BE2C (cell line): Measurements from ENCODE around the gene GRM1.

Experiments used
- DNase-seq: peaks from one replicate; pipeline ENCODE4 v3.0.0-alpha.2; 2020
- H3K27me3 ChIP-seq: fragments of 250-450 bp; sonication (Bioruptor Pico); 2 replicates; pipeline ENCODE4 v1.5.1; 2020; ENCODE audit warnings: mild to moderate bottlenecking
- H3K36me3 ChIP-seq: fragments of 250-450 bp; sonication (Bioruptor Pico); 2 replicates; pipeline ENCODE4 v1.5.1; 2020; ENCODE audit warnings: mild to moderate bottlenecking
- H3K4me1 ChIP-seq: fragments of 250-450 bp; sonication (Bioruptor Pico); 2 replicates; pipeline ENCODE4 v1.5.1; 2020
- H3K4me3 ChIP-seq: 2 replicates; pipeline ENCODE4 v1.5.1; 2011; ENCODE audit warnings: low read depth, low read length
- H3K9me3 ChIP-seq: fragments of 250-450 bp; sonication (Bioruptor Pico); 2 replicates; pipeline ENCODE4 v1.5.1; 2020
- TF ChIP-seq, protein P1 (sequence below): IDR thresholded peaks from 2 replicates; pipeline ENCODE4 v1.5.1; 2012; ENCODE audit warnings: mild to moderate bottlenecking, low read depth, low read length

The GRM1 gene

DNA sequence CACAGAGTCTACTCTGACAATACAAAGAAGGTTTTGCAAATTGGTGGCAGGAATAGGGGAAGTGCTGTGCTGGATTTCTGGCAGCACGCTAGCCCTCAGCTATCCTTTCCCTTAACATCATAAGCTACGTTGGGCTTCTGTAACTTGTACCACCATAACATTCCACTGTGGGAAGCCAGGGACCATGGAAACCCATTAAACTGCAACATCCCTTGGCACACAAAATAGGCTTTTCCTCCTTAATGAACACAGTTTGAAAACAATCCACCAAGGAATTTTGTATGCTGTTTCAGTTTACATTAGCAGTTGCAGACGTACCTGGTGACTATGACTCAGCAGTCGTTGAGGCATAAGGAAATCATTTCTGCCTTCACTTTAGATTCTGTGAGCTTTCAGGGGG lies 310.9 kb downstream of the GRM1 start:
- TF ChIP-seq, protein P1, sequence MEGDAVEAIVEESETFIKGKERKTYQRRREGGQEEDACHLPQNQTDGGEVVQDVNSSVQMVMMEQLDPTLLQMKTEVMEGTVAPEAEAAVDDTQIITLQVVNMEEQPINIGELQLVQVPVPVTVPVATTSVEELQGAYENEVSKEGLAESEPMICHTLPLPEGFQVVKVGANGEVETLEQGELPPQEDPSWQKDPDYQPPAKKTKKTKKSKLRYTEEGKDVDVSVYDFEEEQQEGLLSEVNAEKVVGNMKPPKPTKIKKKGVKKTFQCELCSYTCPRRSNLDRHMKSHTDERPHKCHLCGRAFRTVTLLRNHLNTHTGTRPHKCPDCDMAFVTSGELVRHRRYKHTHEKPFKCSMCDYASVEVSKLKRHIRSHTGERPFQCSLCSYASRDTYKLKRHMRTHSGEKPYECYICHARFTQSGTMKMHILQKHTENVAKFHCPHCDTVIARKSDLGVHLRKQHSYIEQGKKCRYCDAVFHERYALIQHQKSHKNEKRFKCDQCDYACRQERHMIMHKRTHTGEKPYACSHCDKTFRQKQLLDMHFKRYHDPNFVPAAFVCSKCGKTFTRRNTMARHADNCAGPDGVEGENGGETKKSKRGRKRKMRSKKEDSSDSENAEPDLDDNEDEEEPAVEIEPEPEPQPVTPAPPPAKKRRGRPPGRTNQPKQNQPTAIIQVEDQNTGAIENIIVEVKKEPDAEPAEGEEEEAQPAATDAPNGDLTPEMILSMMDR: no peak
- no peak for DNase-seq
- H3K4me1 ChIP-seq: no peaks in the 10 kb centered on the region
- no peaks in the 10 kb centered on the region for H3K9me3 ChIP-seq
- no peaks in the 10 kb centered on the region for H3K27me3 ChIP-seq
- no peaks in the 10 kb centered on the region for H3K36me3 ChIP-seq
- H3K4me3 ChIP-seq: no peak overlapping the region

DNA sequence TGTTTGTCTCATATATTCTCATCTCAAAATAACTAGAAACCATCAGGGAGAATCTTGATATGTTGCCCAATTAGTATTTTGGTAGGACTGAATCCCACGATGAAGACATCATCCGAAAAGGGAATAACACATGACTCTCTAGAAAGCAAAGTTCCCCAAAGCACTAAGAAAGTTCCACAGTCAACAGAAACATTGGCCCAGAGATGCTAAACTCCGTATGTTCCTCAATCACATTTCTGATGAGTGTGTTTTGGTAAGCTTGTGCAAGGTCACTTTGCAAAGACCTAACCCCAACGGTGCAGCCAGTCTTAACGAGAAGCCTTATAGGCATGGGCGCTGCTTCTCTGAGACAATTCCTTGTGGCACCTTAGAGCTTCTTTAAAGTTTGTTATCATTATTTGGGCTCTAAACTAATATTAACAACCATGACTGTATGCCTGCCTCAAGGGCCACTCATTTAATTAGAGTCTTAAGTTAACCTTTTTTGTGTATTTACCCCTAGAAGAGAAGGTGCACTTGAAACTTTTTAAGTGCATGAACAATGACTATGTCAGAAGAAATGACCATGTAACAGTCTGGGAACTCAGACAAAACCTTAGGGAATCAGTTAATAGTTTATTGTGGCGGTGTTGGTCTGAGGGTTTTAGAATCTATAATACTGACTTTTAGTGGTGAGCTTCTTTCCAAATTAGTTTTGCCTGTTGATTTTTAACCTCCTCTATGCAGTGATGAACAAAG lies 312.8 kb downstream of the GRM1 start:
- TF ChIP-seq, protein P1: no peak
- no peak overlapping the region for H3K4me3 ChIP-seq
- H3K36me3 ChIP-seq: no peaks in the 10 kb centered on the region
- no peaks in the 10 kb centered on the region for H3K27me3 ChIP-seq
- H3K4me1 ChIP-seq: no peaks in the 10 kb centered on the region
- H3K9me3 ChIP-seq: no peaks in the 10 kb centered on the region
- no peak for DNase-seq

DNA sequence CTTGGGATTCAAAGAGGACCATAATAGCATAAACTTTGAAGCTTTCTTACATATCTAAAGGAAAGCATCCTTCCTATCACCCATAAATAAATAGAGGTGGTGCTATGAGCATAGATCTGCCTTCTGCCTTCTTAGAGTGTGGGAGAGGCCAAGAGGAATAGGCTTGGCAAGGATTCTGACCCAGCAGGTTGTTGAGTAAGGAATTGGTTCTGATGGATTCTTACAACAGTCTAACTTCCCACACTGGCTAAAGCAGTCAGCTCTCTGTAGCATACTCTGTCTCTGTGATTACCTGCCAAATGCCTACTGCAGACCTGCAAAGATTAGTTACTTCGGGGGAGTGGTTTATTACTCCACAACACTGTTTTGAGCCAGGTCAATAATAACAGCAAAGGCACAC lies 316.7 kb downstream of the GRM1 start:
- no peaks in the 10 kb centered on the region for H3K27me3 ChIP-seq
- H3K9me3 ChIP-seq: no peaks in the 10 kb centered on the region
- no peaks in the 10 kb centered on the region for H3K4me1 ChIP-seq
- no peak overlapping the region for H3K4me3 ChIP-seq
- H3K36me3 ChIP-seq: no peaks in the 10 kb centered on the region
- TF ChIP-seq, protein P1: no peak
- no peak for DNase-seq

DNA sequence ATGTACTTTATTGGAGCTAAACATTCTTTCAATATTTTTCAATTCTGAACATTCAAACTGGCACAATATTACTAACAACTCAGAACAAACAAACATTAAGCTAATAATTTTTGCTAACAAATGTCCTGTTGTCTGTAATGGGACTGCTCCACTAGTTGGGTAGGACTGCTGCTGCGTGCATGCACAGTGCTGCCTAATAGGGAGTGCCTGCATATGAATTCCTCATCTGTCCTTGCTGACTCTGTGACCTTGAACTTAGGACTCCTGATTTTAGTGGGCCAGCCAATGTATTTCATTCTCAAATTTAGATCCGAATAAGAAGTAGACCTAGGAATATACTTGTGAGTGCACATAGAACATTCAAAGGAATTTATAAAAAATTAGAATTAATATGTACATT lies 318.2 kb downstream of the GRM1 start:
- Histone ChIP-seq H3K4me3 (no peak overlapping the region), H3K27me3 (no peaks in the 10 kb centered on the region), H3K36me3 (no peaks in the 10 kb centered on the region), H3K9me3 (no peaks in the 10 kb centered on the region), H3K4me1 (no peaks in the 10 kb centered on the region)
- TF ChIP-seq, protein P1: no peak
- no peak for DNase-seq

DNA sequence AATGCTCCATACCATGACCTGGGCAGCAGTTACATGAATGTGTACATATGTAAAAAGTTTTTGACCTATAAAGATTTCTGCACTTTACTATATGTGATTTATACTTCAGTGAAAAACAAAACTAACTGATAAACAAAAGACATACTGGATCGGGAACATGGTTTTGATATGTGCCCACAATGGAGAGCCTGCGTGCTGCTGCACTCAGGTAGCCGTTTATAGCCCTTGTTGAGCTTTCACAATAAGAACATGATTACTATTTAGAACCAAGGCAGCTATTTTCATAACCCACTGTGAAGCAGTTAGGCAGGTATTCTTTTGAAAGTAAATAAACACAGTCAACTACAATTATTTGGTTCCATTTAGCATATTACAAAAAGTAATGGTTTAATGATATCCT lies 318.8 kb downstream of the GRM1 start:
- Histone ChIP-seq H3K4me1 (no peaks in the 10 kb centered on the region), H3K27me3 (no peaks in the 10 kb centered on the region), H3K9me3 (no peaks in the 10 kb centered on the region), H3K36me3 (no peaks in the 10 kb centered on the region), H3K4me3 (no peak overlapping the region)
- no peak for DNase-seq
- TF ChIP-seq, protein P1: no peak

DNA sequence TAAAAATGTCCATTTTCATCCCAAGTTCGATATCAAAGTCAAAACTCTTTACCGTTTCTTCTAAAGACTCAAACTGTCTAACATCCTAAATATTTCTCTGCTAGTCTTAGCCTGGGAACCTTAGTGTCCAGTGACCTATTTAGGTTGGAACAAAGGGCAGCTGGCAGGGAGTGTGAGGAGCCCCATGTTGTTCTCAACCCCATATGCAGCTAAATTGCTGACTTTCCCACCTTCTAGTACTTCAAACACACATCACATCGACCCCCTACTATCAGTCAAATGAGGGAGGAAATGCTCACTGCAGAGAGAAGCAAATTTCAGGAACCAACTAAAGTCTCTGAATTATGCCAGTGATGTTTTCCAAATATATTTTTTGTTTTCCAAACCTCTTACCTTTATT lies 322.2 kb downstream of the GRM1 start:
- H3K9me3 ChIP-seq: no peaks in the 10 kb centered on the region
- H3K36me3 ChIP-seq: no peaks in the 10 kb centered on the region
- H3K4me3 ChIP-seq: no peak overlapping the region
- H3K4me1 ChIP-seq: no peaks in the 10 kb centered on the region
- H3K27me3 ChIP-seq: no peaks in the 10 kb centered on the region
- no peak for DNase-seq
- TF ChIP-seq, protein P1: no peak
